CMK (cell line): ENCODE data around the gene PAQR3.
A peak's percentile ranks its signal among the peaks of the same experiment; 100 is the strongest.
"Not testable (repeated sequence)": the region's sequence is repeated elsewhere in the genome, so short reads cannot be mapped to it uniquely, and the experiment has no call there.

ENCODE experiments used
- DNase-seq: peaks from one replicate; pipeline ENCODE4 v3.0.0-alpha.2; 2010; ENCODE audit warnings: low read depth

PAQR3 gene

GRCh38 chr4:78926826-78927225 is 12.4 kb downstream of the PAQR3 start:
- DNase-seq = no peak

DNA sequence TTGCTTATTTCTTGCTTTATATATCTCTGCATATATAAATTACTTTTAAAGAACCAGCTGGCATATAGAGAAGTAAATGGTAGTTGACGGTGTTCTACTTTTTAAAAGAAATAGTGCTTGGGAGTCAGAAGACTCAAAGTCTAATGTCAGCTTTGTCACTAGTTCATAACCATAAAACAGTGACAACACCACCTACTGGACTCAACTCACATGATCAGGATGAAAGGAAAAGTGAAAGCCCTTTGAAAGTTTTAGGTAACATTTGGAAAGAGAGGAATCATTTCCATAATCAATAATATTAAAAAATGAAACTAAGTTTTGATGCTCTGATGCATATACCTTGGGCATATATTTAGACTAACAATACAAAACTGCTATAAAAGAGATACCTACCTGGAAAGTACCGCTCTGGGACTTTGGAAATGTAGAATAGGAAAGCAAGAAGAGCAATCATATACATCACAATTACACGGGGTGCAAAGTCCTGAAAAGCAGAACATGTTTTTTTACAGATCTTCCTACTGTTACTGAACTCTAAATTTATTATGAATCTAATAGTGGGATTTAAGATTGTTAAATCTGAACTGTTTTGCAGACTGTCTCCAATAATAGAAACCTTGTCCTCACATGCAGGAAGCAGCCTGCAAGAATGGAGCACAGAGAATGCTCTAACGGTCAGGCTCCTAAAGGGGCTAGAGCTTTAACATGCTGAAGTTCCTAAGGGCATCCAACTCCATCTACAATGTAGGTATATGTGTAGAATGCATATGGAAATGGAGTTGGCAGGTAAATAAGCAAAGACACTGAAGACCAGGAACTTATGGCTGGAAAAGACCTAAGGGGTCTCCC is 15.6 kb downstream of the PAQR3 start:
- no peak for DNase-seq

DNA sequence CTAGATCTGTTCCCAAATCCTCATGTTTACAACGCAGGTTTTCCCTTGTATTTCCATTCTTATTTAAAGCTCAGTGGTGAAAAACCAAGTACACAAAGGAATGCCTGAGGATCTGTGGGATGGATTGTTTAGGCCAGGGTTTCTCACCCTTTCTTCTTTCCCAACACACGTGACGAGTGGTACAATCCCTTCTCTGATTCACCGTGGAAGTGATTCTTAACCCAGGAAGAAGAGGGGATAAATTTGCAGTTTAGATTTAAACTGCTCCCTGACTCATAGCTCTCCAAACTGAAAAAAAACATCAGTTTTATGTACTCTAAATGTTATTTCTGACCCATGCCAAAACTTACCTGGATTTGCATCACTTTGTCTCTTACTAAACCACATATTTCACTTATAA is 17.0 kb downstream of the PAQR3 start:
- DNase-seq = no peak

- DNase-seq = no peak
Measured at GRCh38 chr4:78910612-78911011, 28.6 kb downstream of the PAQR3 start.

GRCh38 chr4:78908974-78909373 is 30.3 kb downstream of the PAQR3 start:
- DNase-seq = not testable (repeated sequence)

- no peak for DNase-seq
Measured at GRCh38 chr4:78907638-78908037, 31.6 kb downstream of the PAQR3 start.

DNA sequence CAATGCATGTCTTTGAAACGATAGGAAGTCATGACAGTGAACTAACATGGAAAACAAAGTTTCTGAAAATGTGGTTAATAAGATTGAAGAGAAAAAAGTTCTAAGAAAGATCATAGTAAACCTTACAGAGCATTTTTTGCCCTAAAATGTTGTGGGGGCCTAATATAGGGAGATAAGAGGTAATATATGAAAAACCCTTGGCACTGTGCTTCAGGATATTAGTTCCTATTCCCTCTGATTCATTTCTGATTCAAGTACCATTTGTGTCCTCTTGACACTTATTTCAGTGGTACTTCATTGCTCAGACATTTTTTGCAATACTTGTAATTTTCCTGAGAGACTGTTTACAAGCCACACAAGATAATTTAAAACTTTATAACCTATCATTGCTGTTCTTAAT is 35.1 kb downstream of the PAQR3 start:
- DNase-seq = no peak

DNA sequence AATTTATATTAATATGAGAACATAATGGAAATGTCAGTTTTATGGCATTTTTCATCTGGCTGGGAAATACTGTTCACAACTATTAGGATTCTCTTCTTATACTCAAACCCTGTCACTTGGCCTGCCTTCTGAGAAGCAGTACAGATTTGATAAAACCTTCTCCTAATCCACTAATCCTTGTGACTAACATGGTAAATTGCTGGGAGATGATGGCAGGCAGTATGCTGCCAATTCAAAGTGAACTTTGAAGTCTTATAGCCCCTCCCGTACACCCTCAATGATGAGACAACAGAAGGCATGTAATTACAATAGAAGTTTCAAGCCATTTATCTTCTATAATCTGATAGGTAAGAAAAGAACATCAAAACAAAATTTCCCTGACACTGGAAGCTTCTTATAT is 36.9 kb downstream of the PAQR3 start:
- no peak for DNase-seq

DNA sequence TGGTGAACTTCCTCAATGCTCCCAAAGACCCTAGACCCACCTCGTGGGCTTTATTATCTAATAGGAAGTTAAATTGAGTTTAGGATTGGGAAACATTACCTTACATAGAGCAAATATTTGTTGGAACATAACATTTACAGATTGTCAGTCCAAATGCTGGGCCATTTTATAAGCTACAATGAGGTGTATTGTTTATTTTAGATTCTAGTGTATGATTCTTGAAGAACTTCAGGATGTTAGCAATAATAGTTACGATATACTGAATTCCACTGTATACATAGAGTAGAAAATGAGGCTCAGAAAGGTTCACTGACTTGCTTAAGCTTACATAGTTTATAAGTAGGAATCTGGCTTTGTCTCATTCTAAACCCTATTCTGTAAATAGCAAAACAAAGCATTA is 37.4 kb downstream of the PAQR3 start:
- DNase-seq = no peak

- DNase-seq = no peak
Measured at GRCh38 chr4:78899302-78899701, 39.9 kb downstream of the PAQR3 start.

GRCh38 chr4:78889955-78890354 is 49.3 kb downstream of the PAQR3 start:
- DNase-seq = no peak

DNA sequence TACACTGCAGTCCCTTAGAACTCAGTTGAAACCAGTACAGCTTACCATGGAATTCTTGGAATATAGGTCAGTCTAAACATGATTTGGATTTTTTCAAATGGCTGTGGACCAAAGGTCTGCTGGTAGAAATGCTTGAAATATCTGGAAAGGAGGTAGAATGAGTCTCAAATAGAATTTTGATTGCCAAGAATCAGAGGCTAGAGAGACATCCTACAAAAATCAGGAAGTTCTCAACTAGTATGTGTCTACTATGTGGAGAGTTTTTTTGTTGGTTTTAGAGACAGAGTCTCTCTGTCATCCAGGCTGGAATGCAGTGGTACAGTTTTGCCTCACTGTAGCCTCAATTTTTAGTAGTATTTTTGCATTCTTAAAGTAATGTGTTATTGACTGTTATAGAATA is 53.6 kb downstream of the PAQR3 start:
- DNase-seq = no peak

DNA sequence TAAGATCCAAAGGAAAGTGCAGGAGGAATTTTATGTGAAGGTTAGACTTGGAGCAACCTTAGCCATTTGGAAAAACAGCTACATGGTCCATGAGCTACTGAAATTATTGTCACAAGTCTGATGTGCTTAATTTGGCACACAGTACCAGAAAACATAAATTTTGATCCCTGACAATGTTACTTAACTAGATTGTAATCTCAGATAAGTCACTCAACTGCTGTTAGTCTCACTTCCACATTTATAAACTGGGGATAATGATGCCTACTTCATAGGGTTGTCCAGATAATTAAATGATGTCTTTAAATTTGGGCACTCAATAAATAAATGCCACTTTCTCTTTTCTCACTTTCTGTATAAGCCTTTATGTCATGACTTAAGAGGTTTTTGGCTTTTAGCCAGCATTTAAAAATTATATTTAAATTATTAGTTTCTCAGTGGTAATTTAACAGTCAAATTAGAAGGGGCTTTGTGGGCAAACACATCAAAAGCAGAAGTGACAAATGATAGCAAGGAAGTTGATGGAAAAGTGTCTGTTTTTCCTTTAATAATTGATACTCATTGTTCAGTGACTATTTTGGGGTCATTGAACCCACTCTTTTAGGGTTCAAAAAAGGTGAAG is 58.3 kb downstream of the PAQR3 start:
- no peak for DNase-seq

GRCh38 chr4:78878031-78878430 is 61.2 kb downstream of the PAQR3 start:
- DNase-seq = no peak

- DNase-seq = no peak
Measured at GRCh38 chr4:78876568-78877320, 62.5 kb downstream of the PAQR3 start.

DNA sequence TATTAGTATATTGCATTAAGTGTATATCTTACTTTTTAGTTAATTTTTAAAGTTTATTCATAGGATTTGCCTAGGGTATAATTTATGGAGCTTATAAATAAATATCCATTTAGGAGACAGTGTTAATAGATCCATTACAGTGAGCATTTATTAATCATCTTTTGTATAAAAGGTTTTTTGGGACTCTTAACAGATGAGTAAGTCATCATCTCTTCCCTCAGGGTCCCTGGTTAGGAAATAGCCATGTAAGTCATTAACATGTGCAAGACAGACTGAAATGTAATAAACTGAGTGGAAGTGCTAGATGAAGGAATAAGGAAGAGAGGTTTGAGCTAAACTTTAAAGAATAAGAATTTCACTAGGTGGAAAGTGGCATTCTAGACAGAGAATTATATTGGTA is 69.2 kb downstream of the PAQR3 start:
- DNase-seq = no peak

GRCh38 chr4:78868712-78869111 is 70.5 kb downstream of the PAQR3 start:
- DNase-seq = not testable (repeated sequence)

DNA sequence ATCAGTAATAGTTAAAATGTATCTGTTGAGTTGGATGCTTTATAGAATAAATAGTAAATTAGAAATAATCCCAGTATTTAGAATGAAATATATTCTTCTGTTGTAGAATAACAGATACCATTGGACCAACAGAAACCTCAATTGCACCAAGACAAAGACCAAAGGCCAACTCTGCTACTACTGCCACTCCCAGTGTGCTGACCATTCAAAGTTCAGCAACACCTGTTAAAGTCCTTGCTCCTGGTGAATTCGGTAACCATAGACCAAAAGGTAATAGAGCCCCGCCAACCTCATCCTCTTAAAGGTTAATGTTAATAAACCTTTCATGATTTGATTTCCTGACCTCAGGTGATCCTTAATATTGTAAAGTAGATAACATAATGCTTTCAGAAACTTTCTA is 73.8 kb downstream of the PAQR3 start:
- no peak for DNase-seq

- DNase-seq = peak; percentile 63
Measured at GRCh38 chr4:78864405-78865024, 74.7 kb downstream of the PAQR3 start.

- no peak for DNase-seq
Measured at GRCh38 chr4:78863991-78864390, 75.2 kb downstream of the PAQR3 start.

DNA sequence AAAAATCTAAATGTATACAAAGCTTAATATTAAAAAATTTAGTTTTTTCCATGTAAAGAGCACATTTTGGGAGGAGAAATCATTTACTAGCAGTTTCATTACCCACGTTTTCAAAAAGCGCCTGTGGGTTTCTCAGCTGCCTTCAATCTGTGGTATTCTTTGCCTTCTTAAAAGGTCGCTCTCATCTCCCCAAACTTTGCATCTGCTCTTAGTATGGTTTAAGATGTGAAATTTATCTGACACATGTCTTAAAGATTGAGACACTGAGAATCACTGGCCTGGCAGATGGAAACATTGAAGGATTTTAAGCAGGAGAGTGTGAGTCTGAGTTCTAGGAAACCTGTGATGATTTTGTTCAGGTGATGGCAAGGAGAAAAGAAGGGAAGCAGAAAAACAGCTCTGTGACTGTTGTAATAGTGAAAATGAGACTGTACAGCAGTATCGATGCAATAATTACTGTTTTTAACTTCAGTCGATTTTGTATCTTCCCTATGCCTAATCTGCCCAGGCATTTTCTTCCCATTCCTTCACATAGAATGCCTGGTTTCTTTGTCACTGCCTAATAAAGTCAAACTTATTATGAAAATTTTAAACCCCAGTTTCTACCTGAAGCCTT is 75.9 kb downstream of the PAQR3 start:
- DNase-seq = no peak

DNA sequence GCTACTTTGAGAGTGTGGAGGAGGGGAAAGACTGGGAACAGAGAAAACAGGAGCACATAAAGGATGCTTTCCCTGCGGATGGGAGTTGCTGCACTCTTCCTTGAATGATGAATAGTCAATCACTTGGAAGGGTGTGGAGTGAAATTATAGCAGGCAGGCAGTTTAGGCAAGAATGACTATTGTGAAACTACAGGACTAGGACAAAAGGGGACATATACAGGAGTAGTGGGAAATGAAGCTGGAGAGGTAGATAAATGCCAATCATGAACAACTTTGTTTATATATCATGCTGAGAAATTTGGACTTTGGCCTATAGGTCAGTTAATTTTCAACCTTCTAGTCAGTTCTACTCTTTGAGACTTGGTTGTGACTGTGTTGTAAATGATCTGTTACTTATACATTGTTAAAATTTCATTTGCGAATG is 76.9 kb downstream of the PAQR3 start:
- no peak for DNase-seq
